COLO829 (cell line): ENCODE results near the gene FAM83C.
"Not testable (repeated sequence)": the region's sequence is repeated elsewhere in the genome, so short reads cannot be mapped to it uniquely, and the experiment has no call there.

ENCODE experiments used
- DNase-seq: peaks from one replicate; pipeline ENCODE4 v3.0.0; 2012; ENCODE audit warnings: low spot score

FAM83C gene

GRCh38 chr20:35263532-35264341 is 28.5 kb downstream of the FAM83C start:
- no peak for DNase-seq

DNA sequence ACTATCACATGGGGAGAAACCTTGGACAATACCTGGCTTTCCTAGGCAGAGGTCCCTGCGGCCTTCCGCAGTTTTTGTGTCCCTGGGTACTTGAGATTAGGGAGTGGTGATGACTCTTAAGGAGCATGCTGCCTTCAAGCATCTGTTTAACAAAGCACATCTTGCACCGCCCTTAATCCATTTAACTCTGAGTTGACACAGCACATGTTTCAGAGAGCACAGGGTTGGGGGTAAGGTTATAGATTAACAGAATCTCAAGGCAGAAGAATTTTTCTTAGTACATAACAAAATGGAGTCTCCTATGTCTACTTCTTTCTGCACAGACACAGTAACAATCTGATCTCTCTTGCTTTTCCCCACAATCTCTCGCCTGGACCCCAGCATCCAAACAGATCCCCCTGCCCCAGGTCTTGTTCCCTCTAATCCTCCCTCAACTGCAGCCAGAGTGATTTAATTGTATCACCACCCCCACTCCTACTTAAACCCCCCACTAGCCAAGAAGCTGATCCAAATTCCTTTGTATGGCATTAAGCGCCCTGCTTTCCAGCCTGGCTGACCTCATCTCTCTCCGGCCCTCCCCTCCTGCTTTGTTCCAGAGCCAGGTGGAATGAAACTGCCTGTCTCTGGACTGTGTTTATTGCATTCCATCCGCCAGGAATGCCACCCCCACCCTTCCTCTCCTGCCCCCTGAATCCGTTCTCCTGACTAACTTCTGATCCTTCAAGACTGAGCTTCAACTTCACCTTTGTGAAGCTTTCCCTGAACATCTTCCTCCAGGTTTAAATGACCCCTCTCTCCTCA is 29.3 kb downstream of the FAM83C start:
- DNase-seq: not testable (repeated sequence)

DNA sequence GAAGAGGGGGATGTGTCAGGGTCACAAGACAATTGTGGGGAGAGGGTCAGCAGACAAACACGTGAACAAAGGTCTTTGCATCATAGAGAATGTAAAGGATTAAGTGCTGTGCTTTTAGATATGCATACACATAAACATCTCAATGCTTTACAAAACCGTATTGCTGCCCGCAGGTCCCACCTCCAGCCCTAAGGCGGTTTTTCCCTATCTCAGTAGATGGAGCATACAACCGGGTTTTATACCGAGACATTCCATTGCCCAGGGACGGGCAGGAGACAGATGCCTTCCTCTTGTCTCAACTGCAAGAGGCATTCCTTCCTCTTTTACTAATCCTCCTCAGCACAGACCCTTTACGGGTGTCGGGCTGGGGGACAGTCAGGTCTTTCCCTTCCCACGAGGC is 29.9 kb downstream of the FAM83C start:
- not testable (repeated sequence) for DNase-seq

DNA sequence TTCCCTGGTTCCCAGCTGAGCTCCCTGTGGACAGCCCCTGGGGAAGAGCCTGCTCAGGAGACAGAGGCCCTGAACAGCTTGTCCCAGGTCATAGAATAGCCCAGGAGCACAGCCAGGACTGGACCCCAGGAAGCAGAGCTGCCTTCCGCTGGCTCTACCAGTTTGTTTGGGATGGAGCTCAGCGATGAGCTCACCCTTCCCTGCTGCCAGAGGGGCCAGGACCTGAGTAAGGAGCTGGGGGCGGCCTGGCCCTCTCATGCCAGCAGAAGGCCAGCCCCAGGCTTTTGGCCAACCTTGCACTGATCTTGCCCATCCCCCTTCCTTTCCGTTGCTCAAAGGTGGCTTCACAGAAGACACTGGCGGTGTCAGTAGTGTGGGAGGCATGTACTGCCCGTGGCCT is 31.8 kb downstream of the FAM83C start:
- no peak for DNase-seq

- DNase-seq: no peak
These were observed 34.9 kb downstream of the FAM83C start for GRCh38 chr20:35257175-35257909.

DNA sequence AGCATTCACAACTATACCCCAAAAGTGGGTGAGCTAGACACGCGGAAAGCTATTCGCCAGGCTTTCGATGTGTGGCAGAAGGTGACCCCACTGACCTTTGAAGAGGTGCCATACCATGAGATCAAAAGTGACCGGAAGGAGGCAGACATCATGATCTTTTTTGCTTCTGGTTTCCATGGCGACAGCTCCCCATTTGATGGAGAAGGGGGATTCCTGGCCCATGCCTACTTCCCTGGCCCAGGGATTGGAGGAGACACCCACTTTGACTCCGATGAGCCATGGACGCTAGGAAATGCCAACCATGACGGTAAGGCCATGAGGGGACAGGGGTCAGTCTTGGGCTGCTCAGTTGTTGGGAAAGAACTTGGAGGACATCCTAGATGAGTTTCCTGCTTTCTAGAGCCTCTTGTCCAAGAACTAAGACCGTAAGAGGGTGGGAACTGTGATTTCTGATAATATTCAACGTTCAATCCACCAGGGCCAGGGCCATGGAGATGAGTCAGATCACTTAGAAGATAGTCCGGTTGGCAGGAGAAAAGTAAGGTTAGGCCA is 37.7 kb downstream of the FAM83C start:
- DNase-seq: no peak

GRCh38 chr20:35253010-35253409 is 39.2 kb downstream of the FAM83C start:
- no peak for DNase-seq

GRCh38 chr20:35252598-35252997 is 39.6 kb downstream of the FAM83C start:
- not testable (repeated sequence) for DNase-seq

DNA sequence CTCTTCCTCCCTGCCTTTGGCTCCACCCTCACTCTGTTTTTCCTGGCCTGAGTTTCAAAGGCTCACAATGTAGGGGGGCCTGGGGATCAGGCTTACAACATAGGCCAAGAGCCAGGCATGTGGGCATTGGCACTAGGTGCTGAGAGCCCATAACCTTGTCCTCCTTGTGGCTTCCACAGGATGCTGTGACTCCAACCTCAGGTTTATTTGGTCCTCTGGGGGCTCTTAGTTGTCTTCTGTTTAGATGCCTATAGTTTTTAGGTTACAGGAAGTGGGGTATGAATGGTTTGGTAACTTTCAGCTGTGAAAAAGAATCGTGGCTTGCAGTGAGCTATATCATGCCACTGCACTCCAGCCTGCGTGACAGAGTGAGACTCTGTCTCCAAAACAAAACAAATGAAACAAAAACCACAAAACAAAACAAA is 40.2 kb downstream of the FAM83C start:
- DNase-seq: no peak

GRCh38 chr20:35251613-35251940 is 40.6 kb downstream of the FAM83C start:
- no peak for DNase-seq

DNA sequence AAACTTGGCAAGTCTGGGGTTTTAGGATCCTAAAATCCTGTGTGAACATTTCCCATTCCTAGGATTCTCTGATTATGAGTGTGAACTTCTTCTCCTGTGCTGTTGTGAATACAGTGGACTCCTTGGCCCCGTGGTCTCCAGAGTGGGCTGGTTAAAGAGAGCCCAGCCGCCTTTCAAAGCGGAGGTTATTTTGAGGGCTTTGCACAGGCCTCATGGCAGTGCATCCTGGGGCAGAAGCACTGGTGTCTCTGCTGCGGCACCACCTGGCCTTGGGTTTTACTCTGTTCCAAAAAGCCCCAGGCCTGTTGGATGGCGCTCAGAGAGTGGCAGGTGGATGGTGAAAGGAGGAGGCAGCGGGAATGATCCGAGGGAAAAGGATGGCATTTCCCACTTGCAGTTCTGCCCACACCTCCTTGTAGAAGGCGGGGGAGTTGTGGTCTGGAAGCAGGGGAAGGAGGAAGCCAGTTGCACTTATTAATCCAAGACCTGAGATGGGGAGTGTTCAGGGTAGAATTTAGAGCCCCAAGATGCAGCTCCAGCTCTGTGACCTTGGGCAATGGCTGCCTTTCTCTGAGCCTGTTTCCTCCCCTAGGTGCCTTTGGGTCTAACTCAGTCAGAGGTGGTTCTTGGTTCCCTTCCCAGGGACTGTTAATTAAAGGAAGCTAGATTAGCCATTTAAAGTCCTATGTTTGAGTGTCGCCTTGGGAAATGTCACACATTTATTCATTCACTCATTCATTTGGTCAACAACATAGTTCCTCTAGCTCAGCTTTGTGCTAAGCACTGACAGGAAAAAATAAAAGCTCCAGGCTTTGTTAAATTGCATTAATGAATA is 43.4 kb downstream of the FAM83C start:
- DNase-seq: no peak

DNA sequence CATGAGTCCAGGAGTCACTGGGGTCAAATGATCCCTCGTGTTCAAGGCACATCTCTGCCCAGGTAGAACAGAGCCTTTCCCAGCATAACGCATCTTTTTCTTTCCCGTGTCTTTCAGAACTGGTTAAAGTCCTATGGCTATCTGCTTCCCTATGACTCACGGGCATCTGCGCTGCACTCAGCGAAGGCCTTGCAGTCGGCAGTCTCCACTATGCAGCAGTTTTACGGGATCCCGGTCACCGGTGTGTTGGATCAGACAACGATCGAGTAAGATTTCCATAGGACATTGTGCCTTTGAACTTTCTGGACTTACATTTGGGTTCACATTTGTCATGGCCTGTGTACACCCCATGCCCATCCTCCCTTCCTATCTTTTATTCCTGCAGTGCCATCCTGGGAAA is 45.5 kb downstream of the FAM83C start:
- no peak for DNase-seq

GRCh38 chr20:35243986-35244385 is 48.2 kb downstream of the FAM83C start:
- no peak for DNase-seq

DNA sequence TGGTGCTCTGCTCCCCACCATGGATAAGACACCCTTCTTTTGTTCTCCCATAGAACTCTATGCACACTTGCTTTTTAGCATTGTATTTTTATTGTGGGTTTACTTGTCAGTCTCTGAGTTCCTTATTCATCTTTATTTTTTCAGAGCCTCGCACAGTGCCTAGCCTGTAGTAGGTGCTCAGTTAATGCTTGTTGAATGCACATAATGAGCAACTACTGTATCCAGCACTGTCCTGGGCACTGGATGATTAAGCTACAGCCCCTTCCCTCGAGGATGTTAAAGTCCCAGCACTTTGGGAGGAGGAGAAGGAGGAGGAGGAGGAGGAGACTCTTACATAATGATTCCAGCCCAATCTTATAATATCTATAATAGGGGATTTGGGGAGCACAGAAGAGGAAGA is 48.9 kb downstream of the FAM83C start:
- DNase-seq: no peak

- DNase-seq: no peak
These were observed 51.4 kb downstream of the FAM83C start for GRCh38 chr20:35240811-35241293.

- DNase-seq: no peak
These were observed 52.0 kb downstream of the FAM83C start for GRCh38 chr20:35240083-35240810.

GRCh38 chr20:35238735-35239134 is 53.5 kb downstream of the FAM83C start:
- no peak for DNase-seq

DNA sequence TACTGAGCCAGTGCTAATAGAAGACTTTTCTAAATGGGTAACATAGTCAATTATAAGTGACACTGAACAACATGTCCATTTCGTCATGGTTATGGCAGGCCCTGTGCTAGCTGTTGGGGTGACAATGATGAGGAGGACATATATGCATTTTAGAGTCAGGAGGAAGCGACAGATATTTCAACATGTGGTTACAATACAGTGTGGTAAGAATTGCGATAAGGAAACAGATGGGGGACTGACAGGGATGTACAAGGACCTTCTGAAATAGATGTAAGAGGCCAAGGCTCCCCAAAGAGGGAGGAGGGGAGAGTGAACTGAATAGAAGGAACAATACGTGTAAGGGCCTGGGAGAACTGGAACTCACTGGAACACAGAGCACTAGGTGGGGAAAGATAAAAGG is 54.1 kb downstream of the FAM83C start:
- DNase-seq: no peak

DNA sequence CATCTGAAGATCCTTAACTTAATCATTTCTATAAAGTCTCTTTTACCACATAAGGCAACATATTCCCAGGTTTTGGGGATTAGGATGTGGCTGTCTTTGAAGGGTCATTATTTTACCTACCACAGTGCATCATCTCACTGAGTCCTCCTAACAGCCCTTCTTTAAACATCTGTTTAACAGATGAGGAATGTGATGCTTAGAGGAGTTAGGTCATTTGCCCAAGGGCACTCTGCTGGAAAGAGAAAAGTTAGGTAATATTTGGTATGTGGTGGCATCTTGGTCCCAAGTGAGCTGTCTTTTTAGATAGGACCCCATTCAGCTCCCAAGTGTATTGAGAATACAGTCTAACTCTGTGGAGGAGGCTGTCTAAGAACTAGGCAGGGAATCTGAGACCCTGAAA is 54.7 kb downstream of the FAM83C start:
- no peak for DNase-seq

- DNase-seq: no peak
These were observed 56.3 kb downstream of the FAM83C start for GRCh38 chr20:35235881-35236280.
